ENCODE measurements around the gene RNF223. TPM values are rescaled to one million over a fixed set of nuclear protein-coding genes. Genes with fewer than 3 reads are reported as not detected.

RNF223 gene
- total RNA-seq, 2 experiments from 2014 or later: not detected

DNA sequence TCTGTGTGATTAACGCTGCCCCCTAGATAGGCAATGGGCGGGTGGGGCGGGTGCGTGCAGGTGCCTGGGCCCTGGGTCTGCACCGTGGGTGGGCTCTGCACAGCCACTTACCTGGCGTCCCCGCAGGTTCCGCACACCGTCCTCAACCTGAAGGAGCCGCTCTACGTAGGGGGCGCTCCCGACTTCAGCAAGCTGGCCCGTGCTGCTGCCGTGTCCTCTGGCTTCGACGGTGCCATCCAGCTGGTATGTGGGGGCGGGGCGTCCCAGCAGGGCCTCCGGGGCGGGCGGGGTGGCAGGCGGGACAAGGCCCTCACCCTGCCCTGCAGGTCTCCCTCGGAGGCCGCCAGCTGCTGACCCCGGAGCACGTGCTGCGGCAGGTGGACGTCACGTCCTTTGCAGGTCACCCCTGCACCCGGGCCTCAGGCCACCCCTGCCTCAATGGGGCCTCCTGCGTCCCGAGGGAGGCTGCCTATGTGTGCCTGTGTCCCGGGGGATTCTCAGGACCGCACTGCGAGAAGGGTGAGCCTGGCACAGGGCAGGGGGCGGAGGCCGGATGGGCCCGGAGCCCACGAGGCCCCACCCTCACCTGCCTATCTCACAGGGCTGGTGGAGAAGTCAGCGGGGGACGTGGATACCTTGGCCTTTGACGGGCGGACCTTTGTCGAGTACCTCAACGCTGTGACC is 22.8 kb downstream of the RNF223 start:
- H3K27ac Mint-ChIP-seq: no peak overlapping the region
- peaks cover 5% of the 10 kb centered on the region for H3K9me3 Mint-ChIP-seq (ENCODE audit: low read depth)
- H3K36me3 Mint-ChIP-seq: peaks cover 4% of the 10 kb centered on the region
- no peak overlapping the region for H3K4me3 Mint-ChIP-seq
- H3K27me3 Mint-ChIP-seq: no peaks in the 10 kb centered on the region
- no peak for DNase-seq
- ATAC-seq: no peak
- no peaks in the 10 kb centered on the region for H3K4me1 Mint-ChIP-seq
- CTCF ChIA-PET: no interaction called here

DNA sequence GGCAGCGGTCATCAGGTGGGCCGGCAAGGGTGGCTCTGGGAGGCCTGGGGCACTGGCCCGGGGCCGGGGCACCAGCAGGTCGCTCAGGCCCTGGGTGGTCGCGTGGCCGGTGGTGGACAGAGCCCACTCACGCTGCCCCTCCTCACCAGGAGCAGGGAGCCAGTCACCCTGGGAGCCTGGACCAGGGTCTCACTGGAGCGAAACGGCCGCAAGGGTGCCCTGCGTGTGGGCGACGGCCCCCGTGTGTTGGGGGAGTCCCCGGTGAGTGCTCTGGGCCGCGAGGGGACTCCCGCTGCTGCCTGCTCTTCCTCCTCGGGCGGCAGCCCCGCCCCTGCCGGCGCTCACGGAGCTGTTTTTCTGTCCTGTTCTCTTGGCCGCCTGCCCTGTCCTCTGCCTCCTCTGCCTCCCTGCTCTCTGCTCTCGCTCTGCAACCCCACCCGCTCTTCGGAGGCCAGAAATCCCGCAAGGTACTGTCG is 23.5 kb downstream of the RNF223 start:
- no peaks in the 10 kb centered on the region for H3K4me1 Mint-ChIP-seq
- CTCF ChIA-PET: no interaction called here
- no peak overlapping the region for H3K4me3 Mint-ChIP-seq
- no peaks in the 10 kb centered on the region for H3K27me3 Mint-ChIP-seq
- DNase-seq (no peak), ATAC-seq (no peak)
- H3K27ac Mint-ChIP-seq: no peak overlapping the region
- peaks cover 4% of the 10 kb centered on the region for H3K36me3 Mint-ChIP-seq
- H3K9me3 Mint-ChIP-seq (ENCODE audit: low read depth): peaks cover 5% of the 10 kb centered on the region

GRCh38 chr1:1049318-1050165 is 24.6 kb downstream of the RNF223 start:
- CTCF ChIA-PET: no interaction called here
- ATAC-seq (no peak), DNase-seq (no peak)
- Mint-ChIP-seq H3K9me3 (ENCODE audit: low read depth) (peaks cover 5% of the 10 kb centered on the region), H3K4me3 (no peak overlapping the region), H3K4me1 (no peaks in the 10 kb centered on the region), H3K36me3 (peaks cover 4% of the 10 kb centered on the region), H3K27me3 (no peaks in the 10 kb centered on the region), H3K27ac (no peak overlapping the region)

DNA sequence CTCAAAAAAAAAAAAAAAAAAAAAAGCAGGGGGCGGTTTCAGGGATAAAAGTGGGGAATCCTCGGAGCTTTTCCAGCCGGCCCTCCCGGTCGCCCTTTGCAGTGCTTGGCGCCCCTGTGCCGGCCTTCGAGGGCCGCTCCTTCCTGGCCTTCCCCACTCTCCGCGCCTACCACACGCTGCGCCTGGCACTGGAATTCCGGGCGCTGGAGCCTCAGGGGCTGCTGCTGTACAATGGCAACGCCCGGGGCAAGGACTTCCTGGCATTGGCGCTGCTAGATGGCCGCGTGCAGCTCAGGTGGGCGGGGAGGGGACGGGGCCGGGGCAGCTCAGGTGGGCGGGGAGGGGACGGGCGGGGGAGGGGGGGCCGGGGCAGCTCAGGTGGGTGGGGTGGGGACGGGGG is 25.3 kb downstream of the RNF223 start:
- Mint-ChIP-seq H3K4me1 (no peaks in the 10 kb centered on the region), H3K27me3 (no peaks in the 10 kb centered on the region), H3K36me3 (peaks cover 4% of the 10 kb centered on the region), H3K9me3 (ENCODE audit: low read depth) (peaks cover 5% of the 10 kb centered on the region), H3K4me3 (no peak overlapping the region), H3K27ac (no peak overlapping the region)
- CTCF ChIA-PET: no interaction called here
- DNase-seq (no peak), ATAC-seq (no peak)

DNA sequence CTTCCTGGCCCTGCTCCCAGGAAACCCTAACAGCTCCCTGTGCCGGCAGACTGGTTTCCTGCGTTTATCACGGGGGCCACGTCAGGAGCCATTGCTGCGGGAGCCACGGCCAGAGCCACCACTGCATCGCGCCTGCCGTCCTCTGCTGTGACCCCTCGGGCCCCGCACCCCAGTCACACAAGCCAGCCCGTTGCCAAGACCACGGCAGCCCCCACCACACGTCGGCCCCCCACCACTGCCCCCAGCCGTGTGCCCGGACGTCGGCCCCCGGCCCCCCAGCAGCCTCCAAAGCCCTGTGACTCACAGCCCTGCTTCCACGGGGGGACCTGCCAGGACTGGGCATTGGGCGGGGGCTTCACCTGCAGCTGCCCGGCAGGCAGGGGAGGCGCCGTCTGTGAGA is 26.1 kb downstream of the RNF223 start:
- Mint-ChIP-seq H3K4me1 (no peaks in the 10 kb centered on the region), H3K9me3 (ENCODE audit: low read depth) (peaks cover 5% of the 10 kb centered on the region), H3K27me3 (no peaks in the 10 kb centered on the region), H3K36me3 (peaks cover 4% of the 10 kb centered on the region), H3K27ac (no peak overlapping the region), H3K4me3 (no peak overlapping the region)
- DNase-seq (no peak), ATAC-seq (no peak)
- CTCF ChIA-PET: interaction anchor here (1.2 kb wide), 1 partner anchor 11 kb away, joined by 4 read pairs; no protein-coding TSS in a partner anchor

GRCh38 chr1:1047407-1047806 is 26.7 kb downstream of the RNF223 start:
- DNase-seq (no peak), ATAC-seq (no peak)
- Mint-ChIP-seq H3K27ac (no peak overlapping the region), H3K36me3 (peaks cover 4% of the 10 kb centered on the region), H3K4me1 (no peaks in the 10 kb centered on the region), H3K9me3 (ENCODE audit: low read depth) (peaks cover 3% of the 10 kb centered on the region), H3K27me3 (no peaks in the 10 kb centered on the region), H3K4me3 (no peak overlapping the region)
- CTCF ChIA-PET: interaction anchor here (1.2 kb wide), 1 partner anchor 12 kb away, joined by 4 read pairs; no protein-coding TSS in a partner anchor

DNA sequence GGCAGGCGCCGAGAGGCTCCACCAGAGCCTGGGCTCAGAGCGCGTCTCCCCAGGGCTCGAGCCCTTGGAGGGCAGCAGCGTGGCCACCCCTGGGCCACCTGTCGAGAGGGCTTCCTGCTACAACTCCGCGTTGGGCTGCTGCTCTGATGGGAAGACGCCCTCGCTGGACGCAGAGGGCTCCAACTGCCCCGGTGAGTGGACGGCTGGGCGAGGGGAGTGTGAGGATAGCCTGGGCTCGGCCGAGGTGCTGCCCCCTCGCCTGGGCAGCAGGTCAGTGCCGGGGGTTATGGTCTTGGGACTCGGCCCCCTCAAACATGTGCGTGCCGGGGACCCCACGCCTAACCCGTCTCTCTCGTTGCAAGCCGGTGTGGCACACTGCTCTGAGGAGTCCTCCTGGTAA is 27.3 kb downstream of the RNF223 start:
- CTCF ChIA-PET: no interaction called here
- Mint-ChIP-seq H3K4me3 (no peak overlapping the region), H3K9me3 (ENCODE audit: low read depth) (no peaks in the 10 kb centered on the region)

DNA sequence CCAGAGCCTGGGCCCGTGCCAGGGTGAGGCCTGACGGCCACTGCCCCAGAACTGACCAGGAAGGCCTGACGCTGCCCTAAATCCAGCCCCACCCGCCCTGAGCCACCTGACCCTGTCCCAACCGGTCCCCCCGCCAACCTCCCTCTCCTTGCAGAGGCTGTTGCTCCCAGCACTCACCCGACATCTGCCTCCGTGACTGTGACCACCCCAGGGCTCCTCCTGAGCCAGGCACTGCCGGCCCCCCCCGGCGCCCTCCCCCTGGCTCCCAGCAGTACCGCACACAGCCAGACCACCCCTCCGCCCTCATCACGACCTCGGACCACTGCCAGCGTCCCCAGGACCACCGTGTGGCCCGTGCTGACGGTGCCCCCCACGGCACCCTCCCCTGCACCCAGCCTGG is 27.9 kb downstream of the RNF223 start:
- no peak for DNase-seq
- Mint-ChIP-seq H3K4me1 (no peaks in the 10 kb centered on the region), H3K9me3 (ENCODE audit: low read depth) (no peaks in the 10 kb centered on the region), H3K4me3 (no peak overlapping the region), H3K27ac (no peak overlapping the region), H3K27me3 (no peaks in the 10 kb centered on the region), H3K36me3 (no peaks in the 10 kb centered on the region)
- CTCF ChIA-PET: no interaction called here
- no peak for ATAC-seq

More for the DNA sequence above, 27.3 kb downstream of the RNF223 start:
- DNase-seq (no peak), ATAC-seq (no peak)
- H3K27ac Mint-ChIP-seq: no peak overlapping the region
- no peaks in the 10 kb centered on the region for H3K4me1 Mint-ChIP-seq
- no peaks in the 10 kb centered on the region for H3K27me3 Mint-ChIP-seq
- no peaks in the 10 kb centered on the region for H3K36me3 Mint-ChIP-seq

DNA sequence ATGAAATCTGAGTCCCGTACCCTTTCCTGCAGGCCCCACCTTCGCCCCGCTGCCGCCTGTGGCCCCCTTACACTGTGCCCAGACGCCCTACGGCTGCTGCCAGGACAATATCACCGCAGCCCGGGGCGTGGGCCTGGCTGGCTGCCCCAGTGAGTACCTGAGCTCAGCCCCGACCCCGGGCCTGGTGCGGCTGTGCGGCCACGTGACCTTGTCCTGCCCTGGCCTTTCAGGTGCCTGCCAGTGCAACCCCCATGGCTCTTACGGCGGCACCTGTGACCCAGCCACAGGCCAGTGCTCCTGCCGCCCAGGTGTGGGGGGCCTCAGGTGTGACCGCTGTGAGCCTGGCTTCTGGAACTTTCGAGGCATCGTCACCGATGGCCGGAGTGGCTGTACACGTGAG is 29.0 kb downstream of the RNF223 start:
- H3K9me3 Mint-ChIP-seq (ENCODE audit: low read depth): no peaks in the 10 kb centered on the region
- CTCF ChIA-PET: interaction anchor here (1.1 kb wide), 1 partner anchor 12 kb away, joined by 3 read pairs; no protein-coding TSS in a partner anchor

DNA sequence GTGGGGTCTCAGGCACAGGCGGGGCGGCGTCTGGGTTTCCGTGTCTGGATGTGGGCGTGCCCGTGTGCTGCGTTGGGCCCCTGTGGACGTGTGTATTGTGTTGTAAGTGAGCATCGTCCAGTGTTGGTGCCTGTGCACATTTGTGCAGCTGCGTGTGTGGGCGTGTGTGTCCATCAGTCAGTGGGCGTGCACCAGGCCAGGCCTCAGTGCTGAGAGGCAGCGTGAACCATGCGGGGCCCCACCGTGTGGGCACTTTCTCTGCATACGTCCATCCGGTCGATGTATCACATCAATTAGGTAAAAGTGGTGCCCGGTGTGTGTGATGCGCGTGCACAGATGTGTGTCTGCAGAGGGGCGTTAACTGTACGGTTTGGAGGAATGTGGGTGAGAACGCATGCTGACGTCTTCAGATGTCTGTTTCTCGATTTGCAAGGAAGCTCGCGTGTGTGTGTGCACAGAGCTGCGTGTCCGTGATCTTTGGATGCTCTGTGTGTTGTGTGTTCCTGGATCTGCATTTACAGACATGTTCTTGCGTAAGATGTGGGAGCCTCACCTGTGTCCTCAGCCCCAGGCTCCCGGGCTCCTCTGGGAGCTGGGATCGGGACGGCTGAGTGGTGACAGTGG is 29.5 kb downstream of the RNF223 start:
- H3K4me3 Mint-ChIP-seq: no peak overlapping the region
- CTCF ChIA-PET: interaction anchor here (1.0 to 1.1 kb wide), 2 partner anchors 12 kb away, joined by 3 read pairs; no protein-coding TSS in a partner anchor
- H3K36me3 Mint-ChIP-seq: no peaks in the 10 kb centered on the region
- no peak overlapping the region for H3K27ac Mint-ChIP-seq
- H3K9me3 Mint-ChIP-seq (ENCODE audit: low read depth): no peaks in the 10 kb centered on the region
- no peak for ATAC-seq
- DNase-seq: no peak
- peaks cover 5% of the 10 kb centered on the region for H3K4me1 Mint-ChIP-seq
- no peaks in the 10 kb centered on the region for H3K27me3 Mint-ChIP-seq

More for the DNA sequence above, 29.0 kb downstream of the RNF223 start:
- peaks cover under 1% of the 10 kb centered on the region for H3K4me1 Mint-ChIP-seq
- H3K36me3 Mint-ChIP-seq: no peaks in the 10 kb centered on the region
- H3K27me3 Mint-ChIP-seq: no peaks in the 10 kb centered on the region
- ATAC-seq: no peak
- no peak overlapping the region for H3K27ac Mint-ChIP-seq
- H3K4me3 Mint-ChIP-seq: no peak overlapping the region
- no peak for DNase-seq

GRCh38 chr1:1043921-1044320 is 30.2 kb downstream of the RNF223 start:
- Mint-ChIP-seq H3K9me3 (ENCODE audit: low read depth) (no peaks in the 10 kb centered on the region), H3K36me3 (no peaks in the 10 kb centered on the region), H3K4me3 (no peak overlapping the region), H3K4me1 (peaks cover 11% of the 10 kb centered on the region), H3K27ac (no peak overlapping the region), H3K27me3 (no peaks in the 10 kb centered on the region)
- CTCF ChIA-PET: interaction anchor here (1.0 to 1.1 kb wide), 2 partner anchors 11 to 13 kb away, joined by 3 read pairs; no protein-coding TSS in a partner anchor
- ATAC-seq (no peak), DNase-seq (no peak)

- no peak for DNase-seq
- no peaks in the 10 kb centered on the region for H3K36me3 Mint-ChIP-seq
- no peaks in the 10 kb centered on the region for H3K9me3 Mint-ChIP-seq (ENCODE audit: low read depth)
- CTCF ChIA-PET: interaction anchor here (1.0 kb wide), 1 partner anchor 10 kb away, joined by 3 read pairs; no protein-coding TSS in a partner anchor
- H3K4me3 Mint-ChIP-seq: no peak overlapping the region
- H3K27ac Mint-ChIP-seq: no peak overlapping the region
- peaks cover 16% of the 10 kb centered on the region for H3K4me1 Mint-ChIP-seq
- H3K27me3 Mint-ChIP-seq: no peaks in the 10 kb centered on the region
- no peak for ATAC-seq
Measured at GRCh38 chr1:1043411-1043810, 30.7 kb downstream of the RNF223 start.

GRCh38 chr1:1042835-1043234 is 31.3 kb downstream of the RNF223 start:
- Mint-ChIP-seq H3K36me3 (no peaks in the 10 kb centered on the region), H3K27me3 (peaks cover under 1% of the 10 kb centered on the region), H3K4me1 (peaks cover 19% of the 10 kb centered on the region), H3K9me3 (ENCODE audit: low read depth) (no peaks in the 10 kb centered on the region), H3K4me3 (no peak overlapping the region), H3K27ac (no peak overlapping the region)
- CTCF ChIA-PET: no interaction called here
- no peak for ATAC-seq
- DNase-seq: no peak
